ENCODE data around the gene SLC5A3.

SLC5A3 gene

DNA sequence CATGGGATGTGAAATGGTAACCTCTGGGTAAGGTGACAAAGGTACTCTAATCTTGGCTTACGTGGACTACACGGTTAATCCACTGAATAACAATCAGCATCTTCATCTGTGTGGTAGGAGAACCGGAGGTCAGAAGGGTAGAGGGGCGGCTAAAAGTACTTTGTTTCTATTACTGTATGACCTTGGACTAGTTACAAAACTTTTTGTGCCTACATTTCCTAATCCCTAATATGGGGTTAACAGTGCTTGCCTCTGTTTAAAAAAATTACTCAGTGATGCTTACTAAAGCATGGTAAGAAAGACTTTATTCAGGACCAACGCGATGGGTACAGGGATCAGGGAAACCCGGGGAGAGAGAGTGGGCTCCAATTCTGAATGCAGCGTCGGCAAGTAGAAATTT is 1.7 kb upstream of the SLC5A3 start:
- no peak for DNase-seq (ENCODE audit: low read depth)

DNA sequence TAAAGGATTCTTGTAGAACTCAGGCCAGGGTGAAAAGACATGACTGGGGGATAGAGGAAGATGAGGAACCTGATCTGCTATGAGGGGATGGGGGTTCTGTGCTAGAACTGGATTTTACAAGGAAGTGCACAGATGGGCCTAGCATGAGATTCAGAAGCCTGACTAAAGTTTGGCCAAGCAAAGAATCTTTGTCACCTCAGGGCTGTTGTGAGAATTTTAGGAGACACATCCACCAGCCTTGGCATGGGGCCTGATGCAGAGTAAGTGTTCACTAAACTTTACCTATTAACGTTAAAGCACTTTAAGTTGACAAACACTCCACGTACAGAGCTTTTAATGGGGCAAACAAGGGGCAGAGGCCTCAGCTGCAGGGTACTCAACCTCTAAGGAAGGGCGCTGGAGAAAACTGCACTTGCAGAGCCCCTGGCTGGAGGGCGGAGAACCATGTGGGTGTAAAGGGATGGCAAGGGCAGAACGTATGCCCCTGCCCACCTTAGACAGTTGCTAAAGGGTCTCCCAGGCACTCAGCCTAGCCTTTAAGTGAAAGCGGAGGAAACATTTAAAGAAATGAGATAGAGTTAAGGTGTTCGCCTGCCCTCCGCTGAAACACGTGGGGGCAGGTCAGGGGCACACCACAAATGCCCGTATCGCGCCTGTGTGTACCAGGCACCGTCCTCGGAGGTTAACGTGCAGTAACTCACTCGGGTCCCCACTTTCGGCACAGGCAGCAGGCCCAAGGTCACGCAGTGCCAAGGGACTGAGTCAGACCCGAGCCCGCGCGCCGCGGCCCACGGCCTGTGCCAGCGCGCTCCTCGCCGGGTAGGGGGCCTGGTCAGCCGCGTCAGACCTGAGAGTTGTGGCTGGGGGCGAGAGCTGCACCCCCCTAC is 990 bp upstream of the SLC5A3 start:
- no peak for DNase-seq (ENCODE audit: low read depth)

DNA sequence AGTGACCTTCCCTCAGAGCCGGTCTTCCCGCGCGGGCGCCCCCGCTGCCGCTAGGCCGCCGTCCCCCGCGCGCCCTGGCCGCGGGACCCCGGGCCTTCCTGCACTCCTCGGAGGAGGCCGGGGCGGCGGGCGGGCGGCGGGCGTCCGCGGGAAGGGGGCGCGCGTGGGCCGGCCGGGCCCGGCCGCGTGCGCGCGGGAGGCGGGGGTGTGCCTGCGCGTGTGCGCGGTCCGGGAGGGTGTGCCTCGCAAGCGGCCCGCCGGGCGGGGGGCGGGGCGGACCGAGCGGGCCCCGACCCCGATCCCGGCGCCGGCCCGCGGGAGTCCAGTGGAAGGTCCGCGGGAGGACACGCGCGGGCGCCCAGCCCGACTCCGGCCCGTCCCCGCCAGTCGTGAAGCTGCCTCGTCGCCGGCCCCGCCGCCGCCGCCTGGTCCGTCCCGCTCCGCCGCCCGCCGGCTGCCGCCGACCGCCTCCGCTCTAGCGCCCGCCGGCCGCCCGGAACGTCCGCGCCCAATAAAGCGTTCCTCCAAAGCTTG is 438 bp downstream of the SLC5A3 start:
- DNase-seq (ENCODE audit: low read depth), result no peak

DNA sequence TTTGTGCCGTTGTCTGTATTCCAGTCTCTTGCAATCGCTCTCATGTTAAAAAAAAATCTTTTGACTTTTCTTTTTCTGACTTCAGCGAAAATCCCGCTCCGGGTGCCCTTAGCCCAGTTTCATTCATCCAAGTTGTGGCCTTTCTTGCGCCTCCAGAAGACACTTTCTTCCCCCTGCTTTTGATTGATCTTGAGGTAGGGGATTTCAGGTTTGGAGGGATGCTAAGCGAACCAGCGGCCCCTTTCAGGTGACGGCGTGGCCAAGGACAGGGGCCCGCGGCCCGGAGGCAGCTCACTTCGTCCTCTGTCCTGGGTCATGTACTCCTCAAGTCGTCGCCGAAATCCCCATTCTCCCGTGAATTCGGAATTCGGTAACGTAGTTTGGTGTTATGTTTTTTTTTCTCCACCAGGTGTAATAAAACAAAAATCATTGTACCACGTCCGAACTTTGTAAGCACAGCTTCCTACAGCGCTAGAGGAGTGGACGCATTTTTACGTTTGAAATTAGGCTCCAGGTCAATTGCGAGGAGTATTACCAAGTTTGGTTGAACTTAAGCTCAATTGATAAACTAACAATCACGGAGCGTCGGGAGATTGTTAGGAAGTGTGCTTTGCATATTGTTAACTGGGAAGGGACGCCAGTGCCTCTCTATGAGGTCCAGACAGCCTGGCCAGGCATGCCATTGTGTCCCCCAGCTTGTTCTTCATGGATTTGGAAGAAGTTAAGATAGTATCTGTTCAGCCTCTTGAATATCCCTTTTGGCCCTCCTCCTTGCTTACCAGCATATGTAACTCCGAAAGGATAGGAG is 1.1 kb downstream of the SLC5A3 start:
- DNase-seq (ENCODE audit: low read depth), result no peak

DNA sequence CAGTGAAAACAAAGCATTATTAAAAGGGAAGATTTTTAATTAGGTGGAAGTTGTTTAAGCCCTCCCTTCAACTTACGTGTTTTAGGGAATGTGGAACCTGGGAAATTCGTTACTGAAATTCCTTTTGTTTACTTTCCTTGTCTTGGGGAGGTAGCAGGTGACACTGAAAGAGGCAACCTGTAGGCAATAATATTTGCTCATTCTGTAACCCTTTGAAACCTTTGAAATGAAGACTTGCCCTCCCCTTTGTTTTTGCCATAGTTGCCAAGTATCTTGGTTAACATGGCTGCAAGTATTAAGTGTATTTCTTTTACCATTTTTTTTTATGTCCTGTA is 1.7 kb downstream of the SLC5A3 start:
- no peak for DNase-seq (ENCODE audit: low read depth)

DNA sequence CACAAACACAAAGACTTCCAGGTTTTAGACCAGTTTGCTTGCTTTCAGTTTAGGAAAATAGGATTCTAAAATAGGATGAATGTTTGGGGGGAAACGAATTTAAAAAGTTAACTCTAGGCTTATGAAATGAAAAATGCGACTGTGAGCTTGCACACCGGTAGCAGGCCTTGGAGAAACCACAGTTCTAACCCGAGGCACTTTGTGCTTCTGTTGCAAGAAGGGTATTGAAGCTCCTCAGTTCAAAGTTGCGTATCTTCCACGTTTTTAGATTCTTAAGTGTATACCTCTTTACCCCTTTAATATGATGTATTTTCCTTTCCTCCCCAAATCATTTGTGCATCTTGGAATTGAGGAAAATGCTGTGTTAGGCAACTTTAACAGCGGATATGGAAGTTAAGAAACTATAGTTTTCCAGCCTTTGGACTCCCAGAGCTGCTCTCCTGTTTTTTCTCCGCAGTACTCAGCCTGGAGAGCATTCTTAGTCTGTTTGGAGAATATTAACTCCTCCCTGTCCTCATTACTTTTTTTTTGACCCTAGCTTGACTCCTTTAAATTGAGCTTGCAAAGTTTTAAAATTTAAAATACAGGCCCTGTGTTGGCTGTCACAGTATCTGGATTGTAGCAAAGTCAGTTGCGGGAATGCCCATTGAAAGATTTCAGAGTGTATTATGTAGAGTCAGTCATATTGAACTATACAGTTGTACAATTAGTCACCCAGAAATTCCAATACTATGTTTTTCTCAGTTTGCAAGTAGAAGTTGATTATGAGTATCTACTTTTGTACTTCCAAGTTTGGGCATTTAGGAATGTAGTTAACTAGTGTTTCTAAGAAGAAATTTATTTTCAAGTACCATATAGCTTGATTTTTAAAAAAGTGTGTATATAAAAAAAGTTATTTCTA is 2.6 kb downstream of the SLC5A3 start:
- no peak for DNase-seq (ENCODE audit: low read depth)

DNA sequence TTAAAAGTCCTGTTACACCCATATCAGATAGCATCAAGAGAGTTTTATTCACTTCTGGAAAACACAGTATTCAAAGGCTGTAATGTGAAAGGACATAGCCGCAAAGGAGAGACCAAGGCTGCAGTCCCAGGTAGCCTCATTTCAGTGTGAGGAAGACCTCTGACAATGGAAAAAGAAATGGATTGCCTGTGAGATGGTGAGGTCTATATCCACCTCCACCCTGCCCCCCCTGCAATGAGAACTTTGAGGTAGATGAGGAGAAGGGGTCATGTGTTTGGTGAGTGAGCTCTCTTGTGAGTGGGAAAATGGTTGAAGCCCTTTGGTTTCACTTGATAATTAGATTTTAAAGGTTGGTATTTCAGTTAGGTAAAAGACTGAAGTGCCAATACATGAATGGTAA is 3.5 kb downstream of the SLC5A3 start:
- DNase-seq (ENCODE audit: low read depth), result no peak

DNA sequence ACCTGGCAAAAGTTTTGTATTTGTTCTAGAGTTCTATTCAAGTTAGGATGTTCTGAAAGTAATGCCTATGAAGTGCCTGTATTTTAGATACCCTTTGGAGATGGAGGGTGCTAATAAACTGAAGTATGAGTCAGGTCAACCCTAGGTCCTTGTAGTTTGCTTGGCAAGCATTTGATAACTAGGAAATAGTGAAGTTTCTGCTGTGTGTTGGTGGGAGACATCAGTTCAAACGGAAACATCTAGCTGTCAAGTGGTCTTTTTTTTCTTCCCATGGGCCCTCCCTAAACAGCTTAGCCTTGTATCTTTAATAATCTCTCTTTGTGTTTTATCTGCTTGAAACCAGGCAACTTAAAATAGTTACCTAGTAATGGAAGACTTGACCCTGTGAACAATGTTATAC is 4.5 kb downstream of the SLC5A3 start:
- no peak for DNase-seq (ENCODE audit: low read depth)

DNA sequence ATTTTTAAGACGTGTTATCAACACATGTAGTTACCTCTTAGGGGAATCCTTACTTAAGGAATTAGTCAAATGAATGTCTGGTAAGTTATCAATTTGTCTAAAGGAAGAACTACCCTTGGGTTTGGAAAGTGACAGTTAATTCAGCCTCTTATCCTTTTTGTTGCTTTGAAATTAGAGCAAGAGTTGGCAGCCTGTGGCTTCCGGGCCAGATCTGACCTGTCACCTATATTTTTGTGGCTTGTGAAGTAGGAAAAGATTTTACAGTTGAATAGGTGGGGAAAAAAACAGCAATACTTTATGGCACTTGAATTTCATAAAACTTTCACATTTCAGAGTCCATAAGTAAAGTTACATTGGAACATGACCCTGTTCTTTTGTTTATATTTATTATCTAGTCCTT is 5.5 kb downstream of the SLC5A3 start:
- DNase-seq (ENCODE audit: low read depth), result no peak

DNA sequence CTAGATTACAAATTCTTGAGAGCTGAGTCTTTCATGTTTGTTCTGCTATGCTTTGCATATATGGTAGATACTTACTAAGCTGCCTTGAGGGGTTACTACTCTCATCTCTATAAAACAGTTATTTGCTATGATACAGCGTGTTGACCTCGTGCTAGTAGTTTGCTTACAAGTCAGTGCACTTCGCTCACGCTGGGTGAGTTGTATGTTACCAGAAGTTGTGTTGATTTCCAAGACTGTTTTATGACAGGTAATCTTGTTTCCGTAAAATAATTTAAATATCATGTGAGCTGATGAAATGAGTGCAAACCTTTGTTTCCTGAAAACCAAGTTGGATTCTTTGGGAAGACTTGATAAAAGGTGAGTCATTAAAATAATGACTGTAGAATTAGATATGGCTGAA is 7.3 kb downstream of the SLC5A3 start:
- DNase-seq (ENCODE audit: low read depth), result no peak

DNA sequence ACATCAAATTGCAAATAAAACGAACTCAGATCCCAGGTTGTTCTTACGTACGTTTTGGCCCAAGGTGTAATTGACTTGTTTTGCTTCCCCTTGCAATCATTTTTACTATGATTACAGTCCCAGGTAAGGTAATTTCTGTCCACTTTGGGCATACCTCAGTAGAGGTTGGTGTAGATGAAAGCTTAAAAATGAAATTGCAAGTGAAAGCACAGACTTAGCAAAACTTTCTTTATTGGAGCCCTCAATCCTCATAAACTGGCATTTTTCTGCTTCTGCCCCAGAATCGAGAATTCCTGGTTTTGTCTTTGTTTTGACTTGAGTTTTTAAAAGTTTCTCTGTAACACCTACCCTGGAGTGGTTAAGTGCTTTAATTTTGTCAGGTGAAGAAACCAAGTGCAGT is 9.4 kb downstream of the SLC5A3 start:
- DNase-seq (ENCODE audit: low read depth), result no peak

DNA sequence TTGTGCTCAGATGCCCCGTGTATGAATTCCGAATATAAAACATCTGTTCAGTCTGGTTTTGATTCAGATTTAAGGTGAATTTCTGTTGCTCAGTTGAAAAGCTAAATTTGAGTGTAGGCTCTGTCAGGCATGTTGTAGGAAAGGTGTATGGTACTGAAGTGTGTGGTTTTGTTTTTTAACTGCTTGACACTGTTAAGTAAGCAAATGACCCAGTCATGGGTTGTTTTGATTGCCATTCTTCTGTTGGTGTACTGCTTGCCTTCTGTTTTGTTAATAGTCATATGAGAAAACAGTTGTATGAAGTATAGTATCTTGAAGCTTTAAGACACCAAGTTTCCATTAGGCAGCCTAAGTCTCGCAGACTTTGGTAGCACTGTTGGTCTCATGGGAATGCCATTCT is 10.0 kb downstream of the SLC5A3 start:
- no peak for DNase-seq (ENCODE audit: low read depth)

DNA sequence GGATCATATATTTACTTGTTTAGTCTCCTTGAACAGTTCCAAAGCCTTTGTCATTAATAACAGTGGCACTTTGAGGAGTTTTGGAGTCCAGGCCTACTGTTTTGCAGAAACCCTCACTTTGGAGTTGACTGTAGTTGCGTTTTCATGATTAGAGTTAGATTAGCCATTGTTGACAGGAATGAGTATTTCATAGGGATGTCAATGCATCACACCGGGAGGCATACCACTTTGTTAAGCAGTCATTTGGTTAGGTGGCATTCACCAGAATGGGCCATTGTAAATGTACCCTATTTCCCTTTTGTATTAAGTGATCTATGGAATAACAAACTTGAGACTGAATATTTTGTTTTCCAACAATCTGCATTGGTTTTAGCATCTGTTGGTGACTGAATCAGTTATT is 11.8 kb downstream of the SLC5A3 start:
- DNase-seq (ENCODE audit: low read depth), result no peak

DNA sequence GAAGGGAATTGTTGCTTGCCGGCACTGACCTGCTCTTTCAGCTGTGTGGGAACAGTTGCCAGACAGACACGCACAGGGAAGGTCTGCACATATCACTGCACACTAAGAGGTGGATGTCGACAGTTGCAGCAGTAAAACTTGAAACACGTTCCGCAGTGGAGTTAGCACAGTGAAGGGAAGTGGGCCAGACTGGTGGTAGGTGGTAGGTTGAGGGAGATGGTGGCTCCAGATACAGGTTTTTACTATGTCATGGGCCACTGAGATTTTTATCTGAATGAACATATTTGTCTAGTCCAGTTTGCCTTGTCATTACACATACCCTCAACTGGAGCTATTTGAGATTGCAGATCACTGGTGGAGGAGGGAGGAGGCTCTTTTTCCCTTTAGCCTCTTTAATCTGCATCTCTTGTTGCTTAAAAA is 13.5 kb downstream of the SLC5A3 start:
- no peak for DNase-seq (ENCODE audit: low read depth)

DNA sequence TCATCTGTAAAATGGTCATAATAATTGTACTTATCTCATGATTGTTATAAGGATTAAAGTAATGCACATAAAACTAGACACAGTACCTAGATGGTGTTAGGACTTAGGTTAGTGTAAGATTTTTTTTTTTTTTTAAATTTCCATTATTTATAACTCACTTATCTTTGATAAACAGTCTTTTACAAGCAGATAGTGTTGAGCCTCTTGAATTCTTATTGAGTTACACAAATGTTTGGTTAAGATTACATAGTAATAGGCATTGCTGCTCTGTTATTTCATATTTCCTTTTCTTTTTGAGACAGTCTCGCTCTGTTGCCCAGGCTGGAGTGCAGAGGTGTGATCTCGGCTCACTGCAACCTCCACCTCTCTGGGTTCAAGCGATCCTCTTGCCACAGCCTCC is 15.4 kb downstream of the SLC5A3 start:
- no peak for DNase-seq (ENCODE audit: low read depth)

DNA sequence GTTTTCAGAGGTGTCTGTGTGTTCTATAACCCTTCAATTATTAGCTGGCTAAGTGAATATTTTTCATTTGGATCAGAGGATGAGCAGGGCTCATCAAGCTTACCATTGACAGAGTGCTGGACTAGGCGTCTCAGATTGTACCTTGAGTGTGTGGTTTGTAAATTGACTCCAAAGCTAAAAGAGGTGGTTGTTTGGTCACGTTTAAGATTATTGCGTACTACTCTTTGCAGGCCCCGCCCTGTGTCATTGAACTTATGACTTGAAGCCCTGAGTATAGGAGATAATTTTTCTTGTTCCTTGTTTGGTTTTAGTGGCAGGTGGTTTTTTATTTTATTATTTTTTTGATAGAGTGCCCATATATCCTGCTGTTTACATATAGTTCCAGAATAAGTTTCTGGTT is 17.7 kb downstream of the SLC5A3 start:
- DNase-seq (ENCODE audit: low read depth), result no peak

DNA sequence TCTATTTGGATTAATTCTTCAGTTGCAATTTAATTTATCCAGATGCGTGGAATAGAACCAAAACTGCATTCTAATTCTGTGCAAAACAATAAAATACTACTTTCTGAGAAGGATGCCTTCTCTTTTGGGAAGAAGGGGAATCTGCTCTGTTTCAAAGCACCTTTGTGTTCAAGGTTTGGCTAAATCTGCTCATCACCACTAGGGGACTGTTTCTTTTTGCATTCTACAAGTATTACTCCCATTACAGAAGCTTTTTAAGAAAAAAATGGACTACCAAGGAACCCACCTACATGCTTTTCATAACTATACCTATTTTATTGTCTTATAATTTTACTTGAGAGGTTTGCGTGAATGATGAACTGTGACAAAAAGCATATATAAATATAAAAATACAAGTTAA is 18.2 kb downstream of the SLC5A3 start:
- no peak for DNase-seq (ENCODE audit: low read depth)

DNA sequence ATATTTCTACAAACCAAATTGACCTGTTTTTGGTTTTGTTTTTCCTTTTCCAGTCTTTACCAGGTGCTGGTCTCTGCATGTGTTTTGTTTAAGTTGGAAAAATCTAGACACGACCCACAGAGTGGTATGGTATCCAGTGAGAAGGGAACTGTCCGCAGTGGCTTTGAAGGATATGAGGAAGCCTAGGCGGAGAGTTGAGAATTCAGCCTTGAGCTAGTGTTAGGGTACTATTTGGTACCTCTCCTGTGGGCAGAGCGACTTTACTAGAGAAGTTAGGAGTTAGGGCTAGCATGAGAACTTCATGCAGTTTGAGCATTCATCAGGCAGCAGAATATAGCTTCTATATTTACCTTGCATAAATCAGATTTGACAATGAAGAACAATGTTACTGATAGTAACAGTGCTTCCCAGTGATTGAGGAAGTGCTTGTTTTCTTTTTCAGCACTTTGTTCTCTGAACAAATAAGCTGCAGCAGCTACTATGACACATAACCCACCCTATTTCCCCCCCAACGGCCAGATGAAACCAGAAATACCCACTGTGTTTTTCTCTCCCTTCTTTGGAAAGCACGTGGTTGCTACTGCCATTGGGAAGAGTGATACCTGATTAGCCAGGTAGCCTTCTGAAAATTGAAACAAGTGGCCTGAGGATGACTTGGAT is 19.0 kb downstream of the SLC5A3 start:
- no peak for DNase-seq (ENCODE audit: low read depth)

DNA sequence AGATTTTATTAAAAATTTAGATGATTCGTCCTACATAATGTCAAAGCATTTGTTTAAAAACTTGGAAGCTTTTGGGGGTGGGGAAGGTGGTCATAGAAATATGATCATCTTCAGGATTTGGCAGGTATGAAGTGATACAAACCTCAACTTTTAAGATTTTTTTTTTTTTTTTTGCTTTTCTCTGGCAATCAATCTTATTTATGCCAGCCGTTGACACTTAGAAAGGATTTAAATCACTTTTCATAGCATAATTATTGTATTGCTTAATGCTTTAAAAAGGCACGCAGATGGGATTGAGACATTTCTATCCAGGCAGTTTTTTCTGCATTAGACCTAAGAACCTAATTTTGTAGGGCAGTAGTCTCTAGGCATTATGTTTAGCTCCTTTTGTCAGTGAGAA is 19.7 kb downstream of the SLC5A3 start:
- no peak for DNase-seq (ENCODE audit: low read depth)

DNA sequence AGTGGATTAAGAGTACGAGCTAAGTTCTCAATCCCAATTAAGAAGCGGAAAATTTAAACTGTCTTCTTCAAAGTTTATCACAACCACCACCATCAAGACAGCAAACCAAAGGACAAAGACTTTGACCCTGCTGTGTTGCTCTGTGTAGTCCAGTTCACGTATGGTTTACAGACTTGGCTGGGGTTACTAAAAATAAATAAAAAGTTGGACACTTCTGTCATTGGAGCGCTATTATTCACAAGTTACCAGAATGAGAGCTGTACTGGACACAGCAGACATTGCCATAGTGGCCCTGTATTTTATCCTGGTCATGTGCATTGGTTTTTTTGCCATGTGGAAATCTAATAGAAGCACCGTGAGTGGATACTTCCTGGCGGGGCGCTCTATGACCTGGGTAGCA is 21.6 kb downstream of the SLC5A3 start:
- DNase-seq (ENCODE audit: low read depth), result no peak

DNA sequence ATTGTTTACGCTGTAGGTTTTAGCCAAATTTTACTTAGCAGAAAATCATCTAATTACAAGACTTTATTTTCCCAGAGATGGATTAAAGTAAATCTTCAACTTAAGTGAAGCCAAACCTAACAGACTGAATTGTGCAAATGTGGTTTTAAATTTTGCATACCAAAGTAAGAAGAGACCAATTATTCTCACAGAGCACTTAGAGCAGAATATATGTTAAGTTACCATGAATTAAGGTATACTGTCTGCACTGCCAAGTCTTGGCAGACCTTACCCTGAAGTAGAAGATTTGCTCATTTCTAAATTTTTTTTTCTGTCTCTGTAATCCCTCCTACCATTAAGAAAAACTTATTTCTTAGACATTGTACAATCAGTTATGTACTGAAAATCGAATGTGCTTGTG is 24.1 kb downstream of the SLC5A3 start:
- no peak for DNase-seq (ENCODE audit: low read depth)

DNA sequence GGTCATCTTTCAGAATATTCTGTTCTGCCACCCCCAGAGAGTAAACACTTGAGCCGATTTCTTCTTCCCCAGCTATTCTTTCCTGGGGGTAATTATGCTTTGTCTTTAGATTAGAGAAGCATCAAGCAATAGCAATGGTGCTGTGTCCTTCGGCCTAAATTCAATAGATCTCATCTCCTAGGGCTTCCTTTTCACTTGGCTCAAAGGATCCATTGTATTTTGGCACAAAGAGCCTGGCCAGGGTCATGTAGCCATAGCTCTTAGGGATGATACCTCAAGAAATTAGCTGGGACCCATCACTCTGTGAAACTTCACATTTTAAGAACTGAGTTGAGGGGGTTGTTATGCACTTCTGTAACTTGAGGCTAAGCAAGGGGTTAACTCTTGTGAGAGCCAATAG is 27.0 kb downstream of the SLC5A3 start:
- no peak for DNase-seq (ENCODE audit: low read depth)
